DND-41 (cell line): ENCODE data around the gene ERAL1.

ENCODE experiments used
- CTCF ChIP-seq: IDR thresholded peaks from 2 replicates; pipeline ENCODE4 v1.5.1; 2012; ENCODE audit warnings: borderline replicate concordance, low read length, moderate library complexity, mild to moderate bottlenecking; ENCODE audit not compliant: poor library complexity, severe bottlenecking; ENCODE audit errors: extremely low read depth
- EZH2 ChIP-seq: IDR thresholded peaks from 3 replicates; pipeline ENCODE4 v1.6.1; 2012; ENCODE audit warnings: borderline replicate concordance, low read depth, mild to moderate bottlenecking, moderate library complexity, low read length, inconsistent platforms; ENCODE audit not compliant: severe bottlenecking

- TF ChIP-seq CTCF: no peak
- TF ChIP-seq EZH2: no peak
Measured at GRCh38 chr17:28810437-28810836, 44.4 kb upstream of the ERAL1 start.
